Activated T-cell treated with anti-CD3 and anti-CD28 coated beads for 1 hour (primary cell): Measurements from ENCODE around the gene ASPHD1.

ENCODE experiments used
- DNase-seq: peaks from one replicate; pipeline ENCODE4 v3.0.0-alpha.2; 2020; ENCODE audit warnings: low read depth

The ASPHD1 gene

DNA sequence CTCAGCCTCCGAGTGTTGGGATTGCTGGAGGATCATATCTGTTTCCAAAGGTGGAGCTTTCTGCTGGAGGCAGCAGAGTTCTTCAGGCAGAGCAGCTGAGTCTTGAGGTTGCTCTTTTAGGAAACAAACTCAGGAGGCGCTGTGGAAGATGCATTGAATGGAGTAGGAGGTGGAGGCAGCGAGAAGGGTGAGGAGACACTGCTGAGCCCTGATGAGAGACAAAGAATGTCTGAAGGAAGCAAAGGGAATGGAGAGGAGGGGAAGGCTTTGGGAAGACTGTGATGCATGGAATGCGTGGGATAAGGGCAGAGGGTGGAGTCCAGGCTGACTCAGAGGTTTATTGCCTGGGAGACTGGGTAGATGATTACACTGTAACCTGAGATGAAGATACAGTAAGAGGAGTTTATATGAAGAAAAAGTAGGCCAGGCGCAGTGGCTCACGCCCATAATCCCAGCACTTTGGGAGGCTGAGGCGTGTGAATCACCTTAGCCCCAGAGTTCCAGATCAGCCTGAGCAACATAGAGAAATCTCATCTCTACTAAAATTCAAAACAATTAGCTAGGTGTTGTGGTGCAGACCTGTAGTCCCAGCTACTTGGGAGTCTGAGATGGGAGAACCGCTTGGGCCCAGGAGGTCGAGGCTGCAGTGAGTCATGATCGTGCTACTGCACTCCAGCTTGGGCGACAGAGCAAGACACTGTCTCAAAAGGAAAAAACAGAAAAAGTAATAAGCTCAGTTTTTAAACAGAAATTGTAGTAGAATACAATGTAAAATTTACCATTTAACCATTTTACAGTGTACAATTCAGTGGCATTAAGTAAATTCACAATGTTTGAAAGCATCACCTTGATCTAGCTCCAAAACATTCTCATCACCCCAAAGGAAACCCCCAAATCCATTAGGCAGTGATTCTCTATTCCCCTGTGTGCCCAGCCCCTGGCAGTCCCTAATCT, 43.8 kb downstream of the ASPHD1 start:
- DNase-seq: no peak

DNA sequence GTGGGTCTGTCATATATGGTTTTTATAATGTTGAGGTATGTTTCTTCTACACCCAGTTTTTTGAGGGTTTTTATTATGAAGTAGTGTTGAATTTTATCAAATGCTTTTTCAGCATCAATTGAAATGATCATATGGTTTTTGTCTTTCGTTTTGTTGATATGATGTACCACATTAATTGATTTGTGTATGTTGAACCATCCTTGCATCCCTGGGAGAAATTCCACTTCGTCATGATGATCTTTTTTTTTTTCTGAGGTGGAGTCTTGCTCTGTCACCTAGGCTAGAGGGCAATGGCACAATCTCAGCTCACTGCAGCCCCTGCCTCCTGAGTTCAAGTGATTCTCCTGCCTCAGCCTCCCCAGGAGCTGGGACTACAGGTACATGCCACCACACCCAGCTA, 47.6 kb downstream of the ASPHD1 start:
- no peak for DNase-seq

DNA sequence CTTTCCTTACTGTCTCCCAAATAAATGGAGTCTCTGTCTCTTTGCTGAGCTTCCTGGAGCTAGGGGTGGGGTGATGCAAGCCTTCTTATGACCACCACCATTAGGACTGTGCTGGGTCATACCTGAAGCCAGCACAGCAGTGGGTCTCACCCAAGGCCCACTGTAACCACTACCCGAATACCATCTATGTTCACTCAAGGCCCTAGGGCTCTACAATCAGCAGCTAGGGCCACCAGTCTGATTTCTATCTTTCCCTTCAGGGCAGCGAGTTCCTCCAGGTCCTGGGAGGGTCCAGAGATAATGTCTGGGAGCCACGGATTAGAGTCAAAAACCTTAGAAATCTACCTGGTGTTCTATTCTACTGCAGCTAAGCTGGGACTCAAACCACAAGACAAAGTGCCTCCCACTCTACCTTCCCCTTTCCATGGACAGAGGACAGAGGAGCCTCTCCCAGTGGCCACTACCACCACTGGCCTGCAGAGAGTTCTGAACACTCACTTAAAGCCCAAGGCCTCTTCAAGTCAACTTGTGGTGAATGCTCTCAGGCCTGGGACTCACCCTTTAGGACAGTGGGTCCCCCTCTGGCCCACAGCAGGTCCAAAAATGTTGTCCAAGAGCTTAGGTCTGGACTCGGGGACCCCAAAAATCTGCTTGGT, 50.6 kb downstream of the ASPHD1 start:
- no peak for DNase-seq

DNA sequence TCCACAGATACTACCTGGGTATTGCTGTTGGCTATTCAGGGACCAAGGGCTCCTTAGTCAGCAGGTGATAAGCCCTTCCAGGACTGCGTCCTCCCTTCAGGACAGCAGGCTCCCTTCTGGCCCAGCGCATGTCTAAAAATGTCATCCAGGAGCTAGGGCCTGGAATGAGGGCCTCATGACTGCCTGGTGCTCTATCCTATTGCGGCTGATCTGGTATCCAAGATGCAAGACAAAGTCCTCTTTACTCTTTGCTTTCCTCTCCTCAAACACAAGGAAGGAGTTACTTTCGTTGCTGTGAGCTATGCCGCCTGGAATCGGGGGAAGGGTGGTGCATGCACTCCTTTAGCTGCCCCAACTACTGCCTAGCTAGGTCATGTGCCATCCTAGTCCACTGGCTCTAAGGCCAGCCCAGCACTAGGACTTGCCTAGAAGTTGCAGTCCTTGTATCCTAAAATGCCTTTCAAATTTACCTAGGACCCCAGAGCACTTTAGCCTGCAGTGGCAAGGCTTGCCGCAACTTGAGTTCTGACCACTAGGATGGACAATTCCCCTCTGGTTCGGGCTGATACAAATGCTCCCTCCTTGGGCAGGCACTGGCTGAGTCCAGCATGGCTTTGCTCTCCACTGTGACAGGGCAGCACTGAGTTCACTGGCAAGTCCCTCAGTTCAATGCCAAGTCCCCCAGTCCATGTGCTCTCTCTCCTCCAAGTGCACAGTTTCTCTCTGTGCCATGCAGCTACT, 51.5 kb downstream of the ASPHD1 start:
- DNase-seq: no peak
